HepG2 (cell line): ENCODE results near the gene NRN1L. TPM values are rescaled to one million over a fixed set of nuclear protein-coding genes. Genes with fewer than 3 reads are reported as not detected.

ENCODE experiments used
- BCL6 ChIP-seq: IDR thresholded peaks from 2 replicates; pipeline ENCODE4 v1.6.1; 2016; ENCODE audit warnings: missing genetic modification reagents, missing compliant biosample characterization
- CBFB ChIP-seq: sonication (generic); formaldehyde crosslinking; IDR thresholded peaks from 2 replicates; pipeline ENCODE4 v1.4.0; 2020; ENCODE audit warnings: missing genetic modification reagents
- HMG20B ChIP-seq: conservative IDR thresholded peaks from 2 replicates; pipeline ENCODE4 v1.6.1; 2016; ENCODE audit warnings: missing genetic modification reagents, missing compliant biosample characterization
- KDM3A ChIP-seq: IDR thresholded peaks from 2 replicates; pipeline ENCODE4 v1.6.1; 2018; ENCODE audit warnings: low read depth, missing compliant biosample characterization
- NPAS2 ChIP-seq: sonication (generic); formaldehyde crosslinking; IDR thresholded peaks from 2 replicates; pipeline ENCODE4 v1.8.0; 2022; ENCODE audit warnings: mild to moderate bottlenecking, missing genetic modification reagents, borderline replicate concordance
- SMAD3 ChIP-seq: sonication (generic); formaldehyde crosslinking; IDR thresholded peaks from 2 replicates; pipeline ENCODE4 v1.4.0; 2020; ENCODE audit warnings: missing genetic modification reagents
- SP2 ChIP-seq: sonication (generic); formaldehyde crosslinking; IDR thresholded peaks from 2 replicates; pipeline ENCODE4 v1.5.1; 2020; ENCODE audit warnings: mild to moderate bottlenecking, missing genetic modification reagents
- ZBTB7A ChIP-seq: sonication (generic); formaldehyde crosslinking; IDR thresholded peaks from 2 replicates; pipeline ENCODE4 v1.8.0; 2022; ENCODE audit warnings: mild to moderate bottlenecking, missing genetic modification reagents
- ZFP41 ChIP-seq: sonication (generic); formaldehyde crosslinking; IDR thresholded peaks from 2 replicates; pipeline ENCODE4 v1.4.0; 2020; ENCODE audit warnings: mild to moderate bottlenecking, missing genetic modification reagents, borderline replicate concordance
- ZMAT5 ChIP-seq: sonication (generic); formaldehyde crosslinking; IDR thresholded peaks from 2 replicates; pipeline ENCODE4 v1.5.0; 2020; ENCODE audit warnings: mild to moderate bottlenecking, low read depth, missing genetic modification reagents, borderline replicate concordance
- ZNF24 ChIP-seq: fragments of 450-650 bp; IDR thresholded peaks from 2 replicates; pipeline ENCODE4 v1.6.1; 2017; ENCODE audit warnings: antibody characterized with exemption, mild to moderate bottlenecking
- ZNF337 ChIP-seq: sonication (generic); formaldehyde crosslinking; IDR thresholded peaks from 2 replicates; pipeline ENCODE4 v1.5.1; 2020; ENCODE audit warnings: missing genetic modification reagents, low read depth, mild to moderate bottlenecking, borderline replicate concordance
- ZNF362 ChIP-seq: sonication (generic); formaldehyde crosslinking; IDR thresholded peaks from 2 replicates; pipeline ENCODE4 v1.4.0; 2020; ENCODE audit warnings: missing genetic modification reagents, mild to moderate bottlenecking, borderline replicate concordance
- ZNF672 ChIP-seq: sonication (generic); formaldehyde crosslinking; IDR thresholded peaks from 2 replicates; pipeline ENCODE4 v1.8.1; 2022; ENCODE audit warnings: missing genetic modification reagents
- ZNF720 ChIP-seq: sonication (generic); formaldehyde crosslinking; IDR thresholded peaks from 2 replicates; pipeline ENCODE4 v1.4.0; 2020; ENCODE audit warnings: missing genetic modification reagents
- ZNF781 ChIP-seq: sonication (generic); formaldehyde crosslinking; IDR thresholded peaks from 2 replicates; pipeline ENCODE4 v1.5.1; 2020; ENCODE audit warnings: borderline replicate concordance, mild to moderate bottlenecking, missing genetic modification reagents; ENCODE audit errors: not compliant biosample characterization
- ZNF83 ChIP-seq: sonication (generic); formaldehyde crosslinking; IDR thresholded peaks from 2 replicates; pipeline ENCODE4 v1.4.0; 2020; ENCODE audit warnings: missing genetic modification reagents, mild to moderate bottlenecking, borderline replicate concordance
- polyA plus RNA-seq, 8 experiments: library from polyadenylated mRNA; depleted of rRNA in 3 of 8; stranded (reverse) in 7 of 8; unstranded in 1 of 8; fragments of >200 nt; fragmentation: Illumina TruSeq in 4 of 8; extraction: Trizol in 4 of 8; gene quantifications; 2 replicates each; pipeline versions ENCODE4 v1.2.1 to v1.2.3, GENCODE V29; 2011 to 2016; ENCODE audit warnings: low read depth in 4 of 8, missing spikeins in 1 of 8, mixed read lengths in 1 of 8; ENCODE audit not compliant: insufficient read depth in 1 of 8
- total RNA-seq, 5 experiments: library from RNA; depleted of rRNA; stranded (reverse); fragments of >200 nt; fragmentation: Illumina TruSeq; extraction: Trizol; gene quantifications; 2 replicates each; pipeline ENCODE4 v1.2.3, GENCODE V29; 2016; ENCODE audit warnings: low read depth in 1 of 5
- TF ChIP-seq, protein P1 (sequence below): sonication (generic); formaldehyde crosslinking; IDR thresholded peaks from 2 replicates; pipeline ENCODE4 v1.4.0; 2020; ENCODE audit warnings: missing genetic modification reagents
- TF ChIP-seq, protein P2 (sequence below): sonication (generic); formaldehyde crosslinking; IDR thresholded peaks from 2 replicates; pipeline ENCODE4 v1.4.0; 2020; ENCODE audit warnings: missing genetic modification reagents, borderline replicate concordance

NRN1L gene
- total and polyA plus RNA-seq, 2 of the 13 experiments (the other 11 are each of a cell fraction or from before 2014, with no cell fraction given): 0.53 to 1.2 TPM

DNA sequence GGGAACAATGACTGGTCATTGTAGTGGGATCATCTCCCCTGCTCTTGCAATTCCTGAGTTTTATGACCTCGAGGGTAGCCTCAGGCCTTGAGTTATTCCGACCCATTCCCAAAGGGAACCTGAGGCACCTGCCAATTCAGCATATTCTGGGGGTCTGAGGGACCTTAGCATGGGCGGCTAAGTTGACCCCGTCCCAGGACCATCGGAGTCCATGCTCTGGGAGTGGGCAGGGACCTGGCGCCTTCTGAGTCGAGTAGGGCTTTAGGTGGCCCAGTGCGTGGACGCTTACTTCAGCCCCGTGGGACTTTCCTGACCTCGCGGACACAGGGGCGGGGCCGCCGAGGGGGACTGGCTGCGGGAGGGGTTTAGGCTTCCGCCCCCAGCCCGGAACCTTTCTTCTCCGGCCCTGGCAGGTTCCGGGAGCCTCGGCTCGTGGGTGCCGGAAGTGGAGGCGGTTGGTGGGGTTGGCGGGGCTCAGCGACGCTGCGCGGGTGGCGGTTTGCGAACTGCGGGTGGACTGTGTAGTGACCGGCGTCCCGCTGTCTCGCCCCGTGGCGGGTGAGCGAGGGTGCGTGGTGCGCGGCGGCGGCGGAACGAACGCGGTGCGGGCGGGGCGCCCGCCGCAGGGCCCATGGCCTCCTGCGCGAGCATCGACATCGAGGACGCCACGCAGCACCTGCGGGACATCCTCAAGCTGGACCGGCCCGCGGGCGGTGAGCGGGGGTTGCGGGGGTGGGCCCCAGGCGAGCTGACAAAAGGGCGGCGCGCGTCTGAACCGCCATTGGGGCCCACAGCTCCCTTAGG is 11.9 kb upstream of the NRN1L start, which contains the start of gene EDC4 (continued):
- TF ChIP-seq SP2 (CRISPR knock-in tag) (peak; percentile 45), SMAD3 (CRISPR knock-in tag) (peak; percentile 96), ZMAT5 (CRISPR knock-in tag) (no peak), NPAS2 (CRISPR knock-in tag) (no peak), KDM3A (peak; percentile 99), ZNF720 (CRISPR knock-in tag) (0 out of 2 replicates have a peak, but pooled peaks have one; percentile 82), ZNF672 (CRISPR knock-in tag) (0 out of 2 replicates have a peak, but pooled peaks have one; percentile 64), ZFP41 (CRISPR knock-in tag) (no peak), CBFB (CRISPR knock-in tag) (peak; percentile 98), ZNF83 (peak; percentile 45; the same call in 1 of the 2 replicates), ZBTB7A (no peak), ZNF24 (no peak), ZNF781 (CRISPR knock-in tag) (peak; percentile 45), HMG20B (CRISPR knock-in tag) (peak; percentile 79), BCL6 (CRISPR knock-in tag) (peak; percentile 35; the same call in 1 of the 2 replicates), ZNF362 (CRISPR knock-in tag) (no peak; the same call in 1 of the 2 replicates), ZNF337 (peak; percentile 58; the same call in 1 of the 2 replicates)
- TF ChIP-seq, protein P1, sequence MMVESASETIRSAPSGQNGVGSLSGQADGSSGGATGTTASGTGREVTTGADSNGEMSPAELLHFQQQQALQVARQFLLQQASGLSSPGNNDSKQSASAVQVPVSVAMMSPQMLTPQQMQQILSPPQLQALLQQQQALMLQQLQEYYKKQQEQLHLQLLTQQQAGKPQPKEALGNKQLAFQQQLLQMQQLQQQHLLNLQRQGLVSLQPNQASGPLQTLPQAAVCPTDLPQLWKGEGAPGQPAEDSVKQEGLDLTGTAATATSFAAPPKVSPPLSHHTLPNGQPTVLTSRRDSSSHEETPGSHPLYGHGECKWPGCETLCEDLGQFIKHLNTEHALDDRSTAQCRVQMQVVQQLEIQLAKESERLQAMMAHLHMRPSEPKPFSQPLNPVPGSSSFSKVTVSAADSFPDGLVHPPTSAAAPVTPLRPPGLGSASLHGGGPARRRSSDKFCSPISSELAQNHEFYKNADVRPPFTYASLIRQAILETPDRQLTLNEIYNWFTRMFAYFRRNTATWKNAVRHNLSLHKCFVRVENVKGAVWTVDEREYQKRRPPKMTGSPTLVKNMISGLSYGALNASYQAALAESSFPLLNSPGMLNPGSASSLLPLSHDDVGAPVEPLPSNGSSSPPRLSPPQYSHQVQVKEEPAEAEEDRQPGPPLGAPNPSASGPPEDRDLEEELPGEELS (CRISPR knock-in tag): peak; percentile 61
- TF ChIP-seq, protein P2, sequence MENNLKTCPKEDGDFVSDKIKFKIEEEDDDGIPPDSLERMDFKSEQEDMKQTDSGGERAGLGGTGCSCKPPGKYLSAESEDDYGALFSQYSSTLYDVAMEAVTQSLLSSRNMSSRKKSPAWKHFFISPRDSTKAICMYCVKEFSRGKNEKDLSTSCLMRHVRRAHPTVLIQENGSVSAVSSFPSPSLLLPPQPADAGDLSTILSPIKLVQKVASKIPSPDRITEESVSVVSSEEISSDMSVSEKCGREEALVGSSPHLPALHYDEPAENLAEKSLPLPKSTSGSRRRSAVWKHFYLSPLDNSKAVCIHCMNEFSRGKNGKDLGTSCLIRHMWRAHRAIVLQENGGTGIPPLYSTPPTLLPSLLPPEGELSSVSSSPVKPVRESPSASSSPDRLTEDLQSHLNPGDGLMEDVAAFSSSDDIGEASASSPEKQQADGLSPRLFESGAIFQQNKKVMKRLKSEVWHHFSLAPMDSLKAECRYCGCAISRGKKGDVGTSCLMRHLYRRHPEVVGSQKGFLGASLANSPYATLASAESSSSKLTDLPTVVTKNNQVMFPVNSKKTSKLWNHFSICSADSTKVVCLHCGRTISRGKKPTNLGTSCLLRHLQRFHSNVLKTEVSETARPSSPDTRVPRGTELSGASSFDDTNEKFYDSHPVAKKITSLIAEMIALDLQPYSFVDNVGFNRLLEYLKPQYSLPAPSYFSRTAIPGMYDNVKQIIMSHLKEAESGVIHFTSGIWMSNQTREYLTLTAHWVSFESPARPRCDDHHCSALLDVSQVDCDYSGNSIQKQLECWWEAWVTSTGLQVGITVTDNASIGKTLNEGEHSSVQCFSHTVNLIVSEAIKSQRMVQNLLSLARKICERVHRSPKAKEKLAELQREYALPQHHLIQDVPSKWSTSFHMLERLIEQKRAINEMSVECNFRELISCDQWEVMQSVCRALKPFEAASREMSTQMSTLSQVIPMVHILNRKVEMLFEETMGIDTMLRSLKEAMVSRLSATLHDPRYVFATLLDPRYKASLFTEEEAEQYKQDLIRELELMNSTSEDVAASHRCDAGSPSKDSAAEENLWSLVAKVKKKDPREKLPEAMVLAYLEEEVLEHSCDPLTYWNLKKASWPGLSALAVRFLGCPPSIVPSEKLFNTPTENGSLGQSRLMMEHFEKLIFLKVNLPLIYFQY: peak; percentile 92
